ENCODE data around the gene RALGAPB.

RALGAPB gene

GRCh38 chr20:38445381-38445796 is 27.3 kb upstream of the RALGAPB start:
- H3K27me3 ChIP-seq: peaks cover 19% of the 10 kb centered on the region
- H3K4me3 ChIP-seq (ENCODE audit: low read depth in 1 of 2, low read length in 1 of 2): no peak overlapping the region
- peaks cover 6 to 10% of the 10 kb centered on the region in 2 experiments for H3K4me1 ChIP-seq (ENCODE audit: control insufficient read depth in 1 of 2, insufficient read depth in 1 of 2, low read depth in 1 of 2, low read length in 1 of 2)
- no peaks in the 10 kb centered on the region for H3K9me3 ChIP-seq
- H3K36me3 ChIP-seq: peaks cover 6% of the 10 kb centered on the region
- TF ChIP-seq CTCF (IDR thresholded peaks at IDR 0.05): no peak
- H3K27ac ChIP-seq: no peak overlapping the region

GRCh38 chr20:38445901-38446425 is 26.7 kb upstream of the RALGAPB start:
- Histone ChIP-seq H3K27me3 (peaks cover 19% of the 10 kb centered on the region), H3K4me1 (ENCODE audit: control insufficient read depth in 1 of 2, insufficient read depth in 1 of 2, low read depth in 1 of 2, low read length in 1 of 2) (peaks cover 6 to 10% of the 10 kb centered on the region in 2 experiments), H3K9me3 (no peaks in the 10 kb centered on the region), H3K27ac (no peak overlapping the region), H3K4me3 (ENCODE audit: low read depth in 1 of 2, low read length in 1 of 2) (peak overlapping the region; percentile 74 to 89), H3K36me3 (peaks cover 6% of the 10 kb centered on the region)
- no peak for TF ChIP-seq CTCF (IDR thresholded peaks at IDR 0.05)

GRCh38 chr20:38446441-38447209 is 26.0 kb upstream of the RALGAPB start:
- H3K27me3 ChIP-seq: peaks cover 16% of the 10 kb centered on the region
- peaks cover 6 to 10% of the 10 kb centered on the region in 2 experiments for H3K4me1 ChIP-seq (ENCODE audit: control insufficient read depth in 1 of 2, insufficient read depth in 1 of 2, low read depth in 1 of 2, low read length in 1 of 2)
- peak overlapping the region; percentile 74 to 89 for H3K4me3 ChIP-seq (ENCODE audit: low read depth in 1 of 2, low read length in 1 of 2)
- peak; percentile 84 for TF ChIP-seq CTCF (IDR thresholded peaks at IDR 0.05)
- H3K9me3 ChIP-seq: no peaks in the 10 kb centered on the region
- peaks cover 6% of the 10 kb centered on the region for H3K36me3 ChIP-seq
- peak overlapping the region; percentile 47 for H3K27ac ChIP-seq

- Histone ChIP-seq H3K9me3 (no peaks in the 10 kb centered on the region), H3K27ac (no peak overlapping the region), H3K4me3 (ENCODE audit: low read depth in 1 of 2, low read length in 1 of 2) (peak overlapping the region; percentile 74 to 89), H3K36me3 (peaks cover 6% of the 10 kb centered on the region), H3K27me3 (peaks cover 10% of the 10 kb centered on the region), H3K4me1 (ENCODE audit: control insufficient read depth in 1 of 2, insufficient read depth in 1 of 2, low read depth in 1 of 2, low read length in 1 of 2) (peaks cover 6 to 10% of the 10 kb centered on the region in 2 experiments)
- TF ChIP-seq CTCF (IDR thresholded peaks at IDR 0.05): no peak
These were observed 25.4 kb upstream of the RALGAPB start for GRCh38 chr20:38447251-38447661.

- Histone ChIP-seq H3K36me3 (peaks cover 6% of the 10 kb centered on the region), H3K9me3 (no peaks in the 10 kb centered on the region), H3K4me1 (ENCODE audit: control insufficient read depth in 1 of 2, insufficient read depth in 1 of 2, low read depth in 1 of 2, low read length in 1 of 2) (peaks cover 6 to 10% of the 10 kb centered on the region in 2 experiments), H3K27me3 (peaks cover 2% of the 10 kb centered on the region), H3K4me3 (ENCODE audit: low read depth in 1 of 2, low read length in 1 of 2) (no peak overlapping the region), H3K27ac (no peak overlapping the region)
- no peak for TF ChIP-seq CTCF (IDR thresholded peaks at IDR 0.05)
These were observed 24.5 kb upstream of the RALGAPB start for GRCh38 chr20:38447931-38448675.

All from neutrophil (primary cell).